ENCODE measurements around the gene ADAT1.
A peak's percentile ranks its signal among the peaks of the same experiment; 100 is the strongest.

ADAT1 gene

DNA sequence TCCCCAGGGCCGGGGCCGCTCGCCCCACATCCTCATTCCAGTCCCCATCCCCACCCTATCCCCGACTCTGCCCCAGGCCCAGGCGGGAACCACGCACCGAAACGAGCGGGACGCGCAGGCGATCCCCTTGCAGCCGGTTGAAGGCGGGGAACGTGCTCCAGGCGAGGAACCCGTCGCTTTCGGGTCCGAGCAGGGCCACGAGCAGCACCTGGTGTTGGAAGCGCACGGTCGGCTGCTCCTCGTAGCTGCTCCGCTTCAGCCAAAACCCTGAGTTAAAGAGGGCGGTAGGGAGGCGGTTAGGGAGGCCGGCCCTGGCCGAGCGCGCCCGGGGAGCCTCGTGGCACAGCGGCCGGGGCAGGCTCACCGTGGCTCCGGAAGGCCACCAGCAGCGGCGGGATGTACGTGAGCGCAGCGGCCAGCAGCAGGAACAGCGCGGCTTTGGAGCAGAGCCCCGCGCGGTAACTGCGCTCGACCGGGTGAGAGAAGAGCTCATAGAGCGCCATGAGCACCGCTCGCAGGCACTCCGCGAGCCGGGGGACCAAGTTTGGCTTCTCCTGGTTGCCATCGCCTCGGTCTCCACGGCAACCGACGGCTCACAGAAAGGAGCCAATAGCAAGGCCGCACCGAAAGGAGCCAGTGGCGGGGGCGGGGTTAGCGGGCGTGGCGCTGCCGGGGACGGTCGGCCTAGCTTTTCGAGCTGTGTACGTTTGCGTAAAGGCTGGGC is 67.2 kb downstream of the ADAT1 start, which contains the start of gene TMEM231:
Gene TMEM231, minus strand, starts transcription at position 546 of the 724 bp plus-strand sequence. Its CDS starts 43 bp downstream, at position 503.
- TF ChIP-seq, protein P1, sequence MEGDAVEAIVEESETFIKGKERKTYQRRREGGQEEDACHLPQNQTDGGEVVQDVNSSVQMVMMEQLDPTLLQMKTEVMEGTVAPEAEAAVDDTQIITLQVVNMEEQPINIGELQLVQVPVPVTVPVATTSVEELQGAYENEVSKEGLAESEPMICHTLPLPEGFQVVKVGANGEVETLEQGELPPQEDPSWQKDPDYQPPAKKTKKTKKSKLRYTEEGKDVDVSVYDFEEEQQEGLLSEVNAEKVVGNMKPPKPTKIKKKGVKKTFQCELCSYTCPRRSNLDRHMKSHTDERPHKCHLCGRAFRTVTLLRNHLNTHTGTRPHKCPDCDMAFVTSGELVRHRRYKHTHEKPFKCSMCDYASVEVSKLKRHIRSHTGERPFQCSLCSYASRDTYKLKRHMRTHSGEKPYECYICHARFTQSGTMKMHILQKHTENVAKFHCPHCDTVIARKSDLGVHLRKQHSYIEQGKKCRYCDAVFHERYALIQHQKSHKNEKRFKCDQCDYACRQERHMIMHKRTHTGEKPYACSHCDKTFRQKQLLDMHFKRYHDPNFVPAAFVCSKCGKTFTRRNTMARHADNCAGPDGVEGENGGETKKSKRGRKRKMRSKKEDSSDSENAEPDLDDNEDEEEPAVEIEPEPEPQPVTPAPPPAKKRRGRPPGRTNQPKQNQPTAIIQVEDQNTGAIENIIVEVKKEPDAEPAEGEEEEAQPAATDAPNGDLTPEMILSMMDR (IDR thresholded peaks at IDR 0.05; ENCODE audit: low read length, missing control alignments): no peak
- H3K4me3 ChIP-seq (replicated peaks; ENCODE audit: low read depth, low read length): peak within 1 kb of the TSS; percentile 81
- peak; percentile 93 for DNase-seq (ENCODE audit: low read depth)

DNA sequence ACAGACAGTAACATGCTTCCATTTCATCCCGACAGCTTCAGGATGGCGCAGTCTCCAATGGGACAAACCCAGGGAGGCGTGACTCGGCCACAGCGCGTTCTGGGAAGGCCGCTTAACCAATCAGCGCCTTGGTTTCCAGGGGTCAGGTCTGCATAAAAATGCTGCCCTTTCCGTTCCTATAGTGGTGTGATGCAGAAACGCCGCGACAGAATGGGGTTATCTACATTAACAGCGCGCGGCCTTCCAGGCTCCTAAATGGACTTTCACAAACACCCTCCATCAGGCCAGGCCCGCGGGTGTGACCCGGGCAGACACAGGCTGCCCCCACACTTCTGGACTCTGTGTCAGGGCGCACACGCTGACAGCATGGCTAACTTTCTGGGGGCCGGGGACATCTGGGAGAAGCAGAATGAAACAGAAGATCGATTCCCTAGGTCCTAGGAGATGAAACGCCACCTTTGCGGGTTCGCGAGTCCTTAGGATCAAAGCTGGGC is 67.8 kb downstream of the ADAT1 start:
- peak overlapping the region; percentile 81 for H3K4me3 ChIP-seq (replicated peaks; ENCODE audit: low read depth, low read length)
- TF ChIP-seq, protein P1 (IDR thresholded peaks at IDR 0.05; ENCODE audit: low read length, missing control alignments): no peak
- peak; percentile 92 for DNase-seq (ENCODE audit: low read depth)

DNA sequence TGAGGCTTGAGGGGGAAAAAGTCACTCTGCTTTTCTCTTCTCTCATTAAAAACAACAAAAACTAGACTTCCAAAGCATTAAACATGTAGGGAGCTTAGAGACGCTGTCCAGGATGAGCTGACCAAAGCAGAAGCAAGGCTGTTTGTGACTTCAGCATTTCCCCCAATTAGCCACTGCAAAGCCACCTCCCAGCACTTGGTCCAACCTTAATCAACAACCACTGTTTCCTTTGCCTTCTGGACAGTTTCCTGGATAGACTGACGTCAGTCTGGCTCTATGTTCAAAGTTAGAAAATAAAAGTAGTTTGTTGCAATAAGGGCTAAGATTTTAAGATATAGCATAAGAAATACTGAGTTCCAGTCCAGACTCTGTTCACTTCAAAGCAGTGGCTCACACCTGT is 70.1 kb downstream of the ADAT1 start:
- TF ChIP-seq, protein P1 (IDR thresholded peaks at IDR 0.05; ENCODE audit: low read length, missing control alignments): no peak
- DNase-seq (ENCODE audit: low read depth): no peak

DNA sequence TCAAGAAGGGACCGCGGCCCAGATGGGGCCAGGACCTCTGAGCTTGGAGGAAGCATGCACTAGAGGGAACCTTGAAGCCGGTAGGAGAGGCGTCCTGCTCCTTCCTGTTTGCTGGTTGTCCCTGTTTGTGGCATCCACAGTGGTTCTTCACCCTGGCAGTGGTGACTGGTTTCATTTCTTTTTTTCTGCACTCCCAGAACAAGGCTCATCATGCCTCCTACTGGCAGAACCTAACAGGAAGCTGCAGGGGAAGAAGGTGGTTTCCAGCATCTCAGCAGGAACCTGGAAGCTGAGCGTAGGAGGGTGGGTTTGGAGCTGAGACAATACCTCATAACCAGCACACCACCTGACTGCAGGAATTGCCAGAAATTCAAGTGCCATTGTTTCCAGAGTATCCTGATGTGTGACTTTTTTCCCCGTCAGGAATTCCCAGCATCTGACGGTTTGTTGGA is 72.8 kb downstream of the ADAT1 start:
- no peak overlapping the region for H3K4me3 ChIP-seq (replicated peaks; ENCODE audit: low read depth, low read length)
- TF ChIP-seq, protein P1 (IDR thresholded peaks at IDR 0.05; ENCODE audit: low read length, missing control alignments): peak; percentile 57
- peak; percentile 58 for DNase-seq (ENCODE audit: low read depth)

More for the DNA sequence above, 70.1 kb downstream of the ADAT1 start:
- no peak overlapping the region for H3K4me3 ChIP-seq (replicated peaks; ENCODE audit: low read depth, low read length)

Data from fibroblast of pulmonary artery (primary cell).